ENCODE results near the gene TOMT.

GRCh38 chr11:72111300-72112142 is 5.8 kb downstream of the TOMT start:
- TF ChIP-seq POLR2AphosphoS5 (IDR thresholded peaks at IDR 0.05; ENCODE audit: low read depth, low read length) (no peak), SIN3A (IDR thresholded peaks at IDR 0.05; ENCODE audit: borderline replicate concordance, insufficient read depth, low read length) (no peak), REST (IDR thresholded peaks at IDR 0.05; ENCODE audit: insufficient read depth in 1 of 2, low read depth in 2 of 2, low read length in 2 of 2) (no peak), TAF1 (IDR thresholded peaks at IDR 0.05; ENCODE audit: borderline replicate concordance, insufficient read depth, low read length) (no peak)
